Fibroblast of pulmonary artery (primary cell): ENCODE results near the gene MACC1.

Experiments used
- DNase-seq: peaks from one replicate; pipeline ENCODE4 v3.0.0-alpha.2; 2010; ENCODE audit warnings: low read depth
- H3K4me3 ChIP-seq: replicated peaks from 2 replicates; pipeline ENCODE4 v1.5.1; 2011; ENCODE audit warnings: low read depth, mild to moderate bottlenecking, control low read depth, low read length, moderate library complexity
- TF ChIP-seq, protein P1 (sequence below): IDR thresholded peaks from 2 replicates; pipeline ENCODE4 v1.5.1; 2011; ENCODE audit warnings: mild to moderate bottlenecking, control low read depth, low read length, inconsistent platforms; ENCODE audit errors: missing control alignments

MACC1 gene, protein sequence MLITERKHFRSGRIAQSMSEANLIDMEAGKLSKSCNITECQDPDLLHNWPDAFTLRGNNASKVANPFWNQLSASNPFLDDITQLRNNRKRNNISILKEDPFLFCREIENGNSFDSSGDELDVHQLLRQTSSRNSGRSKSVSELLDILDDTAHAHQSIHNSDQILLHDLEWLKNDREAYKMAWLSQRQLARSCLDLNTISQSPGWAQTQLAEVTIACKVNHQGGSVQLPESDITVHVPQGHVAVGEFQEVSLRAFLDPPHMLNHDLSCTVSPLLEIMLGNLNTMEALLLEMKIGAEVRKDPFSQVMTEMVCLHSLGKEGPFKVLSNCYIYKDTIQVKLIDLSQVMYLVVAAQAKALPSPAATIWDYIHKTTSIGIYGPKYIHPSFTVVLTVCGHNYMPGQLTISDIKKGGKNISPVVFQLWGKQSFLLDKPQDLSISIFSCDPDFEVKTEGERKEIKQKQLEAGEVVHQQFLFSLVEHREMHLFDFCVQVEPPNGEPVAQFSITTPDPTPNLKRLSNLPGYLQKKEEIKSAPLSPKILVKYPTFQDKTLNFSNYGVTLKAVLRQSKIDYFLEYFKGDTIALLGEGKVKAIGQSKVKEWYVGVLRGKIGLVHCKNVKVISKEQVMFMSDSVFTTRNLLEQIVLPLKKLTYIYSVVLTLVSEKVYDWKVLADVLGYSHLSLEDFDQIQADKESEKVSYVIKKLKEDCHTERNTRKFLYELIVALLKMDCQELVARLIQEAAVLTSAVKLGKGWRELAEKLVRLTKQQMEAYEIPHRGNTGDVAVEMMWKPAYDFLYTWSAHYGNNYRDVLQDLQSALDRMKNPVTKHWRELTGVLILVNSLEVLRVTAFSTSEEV

DNA sequence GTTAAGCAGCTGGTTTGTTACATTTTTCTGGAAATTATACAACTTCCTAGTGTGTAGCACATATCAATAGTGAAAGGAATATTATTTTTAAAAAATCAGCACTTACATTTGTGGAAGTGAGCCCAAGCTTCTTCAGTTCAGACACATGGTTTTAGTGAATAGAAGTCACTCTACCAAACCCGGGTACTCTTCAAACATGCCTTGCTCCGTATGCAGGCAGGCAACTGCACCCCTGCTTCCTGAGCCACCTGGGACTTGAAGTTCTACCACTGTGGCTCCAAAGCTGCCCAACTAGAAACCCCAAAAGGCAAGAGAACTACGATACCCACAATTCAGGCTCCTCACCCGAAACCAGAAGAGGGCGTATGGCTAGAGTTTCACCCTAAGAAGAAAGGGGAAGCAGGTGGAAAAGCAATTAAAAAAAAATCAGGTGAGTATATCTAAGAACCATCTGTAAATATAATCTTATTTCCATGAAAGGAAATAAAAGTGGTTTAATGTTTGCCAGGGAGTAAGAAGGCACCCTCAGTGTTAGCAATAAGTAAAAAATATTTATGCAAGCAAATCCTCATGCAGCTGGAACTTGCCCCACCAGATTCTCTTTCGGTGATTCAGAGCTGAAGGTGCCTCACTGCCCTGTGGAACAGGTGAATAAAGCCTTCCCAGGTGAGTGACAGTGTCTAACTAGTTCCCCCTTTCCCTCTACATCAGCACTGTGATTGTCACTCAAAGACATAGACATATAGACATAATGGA lies at the start of gene MACC1:
TSS of gene MACC1 (minus strand) at position 192 of the 756 bp plus-strand sequence. CDS start 55,522 bp downstream, outside the sequence.
- H3K4me3 ChIP-seq: no peak within 1 kb of the TSS
- TF ChIP-seq, protein P1, sequence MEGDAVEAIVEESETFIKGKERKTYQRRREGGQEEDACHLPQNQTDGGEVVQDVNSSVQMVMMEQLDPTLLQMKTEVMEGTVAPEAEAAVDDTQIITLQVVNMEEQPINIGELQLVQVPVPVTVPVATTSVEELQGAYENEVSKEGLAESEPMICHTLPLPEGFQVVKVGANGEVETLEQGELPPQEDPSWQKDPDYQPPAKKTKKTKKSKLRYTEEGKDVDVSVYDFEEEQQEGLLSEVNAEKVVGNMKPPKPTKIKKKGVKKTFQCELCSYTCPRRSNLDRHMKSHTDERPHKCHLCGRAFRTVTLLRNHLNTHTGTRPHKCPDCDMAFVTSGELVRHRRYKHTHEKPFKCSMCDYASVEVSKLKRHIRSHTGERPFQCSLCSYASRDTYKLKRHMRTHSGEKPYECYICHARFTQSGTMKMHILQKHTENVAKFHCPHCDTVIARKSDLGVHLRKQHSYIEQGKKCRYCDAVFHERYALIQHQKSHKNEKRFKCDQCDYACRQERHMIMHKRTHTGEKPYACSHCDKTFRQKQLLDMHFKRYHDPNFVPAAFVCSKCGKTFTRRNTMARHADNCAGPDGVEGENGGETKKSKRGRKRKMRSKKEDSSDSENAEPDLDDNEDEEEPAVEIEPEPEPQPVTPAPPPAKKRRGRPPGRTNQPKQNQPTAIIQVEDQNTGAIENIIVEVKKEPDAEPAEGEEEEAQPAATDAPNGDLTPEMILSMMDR: no peak

DNA sequence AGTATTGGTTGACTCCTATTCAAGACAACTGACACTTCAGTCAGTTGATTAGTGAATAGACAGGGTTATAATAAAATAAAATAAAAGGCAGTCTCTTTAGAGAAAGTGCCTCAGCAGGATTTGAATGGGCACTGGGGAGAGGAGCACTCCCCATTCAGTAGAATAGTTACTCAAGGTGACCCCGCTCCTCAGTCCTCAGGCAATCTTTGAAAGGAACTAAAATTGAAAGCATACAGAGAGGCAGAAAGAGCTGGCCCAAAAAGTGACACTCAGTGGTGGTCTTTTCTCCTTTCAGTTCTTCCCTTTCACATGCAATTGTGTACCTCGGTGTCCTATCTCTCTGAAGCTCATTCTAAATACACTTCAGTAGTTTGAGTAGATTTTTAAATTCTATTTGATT lies 47.4 kb upstream of the MACC1 start:
- TF ChIP-seq, protein P1: no peak
- no peak for DNase-seq
- H3K4me3 ChIP-seq: no peak overlapping the region

More for the DNA sequence above, at the start of gene MACC1:
- DNase-seq: no peak

DNA sequence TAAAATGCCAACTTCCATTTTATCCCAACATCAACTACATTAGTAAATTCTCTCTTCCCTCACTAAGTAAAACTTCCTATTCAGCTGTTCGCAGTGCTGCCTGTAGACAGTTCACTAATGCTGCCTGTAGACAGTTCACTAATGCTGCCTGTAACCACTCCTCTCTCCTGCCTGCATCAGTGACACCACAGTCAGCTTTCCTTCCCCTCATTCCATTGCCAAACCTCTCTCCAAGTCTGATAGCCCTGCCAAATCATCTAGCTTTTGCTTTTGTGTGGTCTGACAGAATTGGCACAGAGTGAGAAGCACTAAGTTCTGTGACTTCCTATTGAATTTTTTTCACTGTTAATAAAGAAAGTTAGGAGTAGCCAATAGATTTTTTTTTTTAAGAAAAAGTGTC lies 43.0 kb upstream of the MACC1 start:
- no peak overlapping the region for H3K4me3 ChIP-seq
- TF ChIP-seq, protein P1: no peak
- DNase-seq: peak; percentile 87

DNA sequence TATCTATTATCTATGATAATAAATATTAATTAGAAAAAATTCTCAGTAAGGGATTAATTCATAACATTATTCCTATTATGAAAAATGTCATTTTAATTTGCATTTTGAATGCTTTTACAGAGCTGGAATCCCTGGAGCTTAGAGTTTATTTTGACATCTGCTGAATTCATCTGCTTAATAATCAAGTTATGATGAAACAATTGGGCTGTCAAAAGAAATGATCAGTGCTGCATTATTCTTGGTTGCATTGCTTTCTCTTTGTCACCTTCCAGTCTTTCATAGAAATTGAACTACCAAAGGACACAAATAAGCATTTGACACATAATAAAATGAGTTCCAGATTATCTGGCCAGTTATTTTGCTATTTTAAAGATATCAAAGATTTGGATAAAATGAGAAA lies 40.0 kb upstream of the MACC1 start:
- DNase-seq: no peak
- TF ChIP-seq, protein P1: no peak
- H3K4me3 ChIP-seq: no peak overlapping the region

DNA sequence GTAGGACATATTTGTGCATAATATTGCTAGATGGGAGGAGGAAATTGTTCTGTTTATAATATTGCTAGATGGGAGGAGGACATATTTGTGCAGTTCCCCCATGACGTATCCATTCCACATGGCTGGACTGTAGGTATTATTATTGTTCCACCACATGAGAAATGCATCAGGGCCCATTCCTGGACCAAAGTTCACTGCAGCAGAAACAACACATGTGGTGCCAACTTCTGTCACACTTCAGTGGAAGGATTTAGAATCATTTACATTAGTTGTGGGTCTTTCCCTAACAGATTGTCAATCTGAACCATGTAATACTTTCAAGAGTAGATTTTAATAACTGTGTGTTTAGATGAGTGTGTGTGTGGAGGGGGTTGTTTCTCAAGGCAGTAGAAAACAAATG lies 32.7 kb upstream of the MACC1 start:
- no peak for DNase-seq
- TF ChIP-seq, protein P1: no peak
- H3K4me3 ChIP-seq: no peak overlapping the region

DNA sequence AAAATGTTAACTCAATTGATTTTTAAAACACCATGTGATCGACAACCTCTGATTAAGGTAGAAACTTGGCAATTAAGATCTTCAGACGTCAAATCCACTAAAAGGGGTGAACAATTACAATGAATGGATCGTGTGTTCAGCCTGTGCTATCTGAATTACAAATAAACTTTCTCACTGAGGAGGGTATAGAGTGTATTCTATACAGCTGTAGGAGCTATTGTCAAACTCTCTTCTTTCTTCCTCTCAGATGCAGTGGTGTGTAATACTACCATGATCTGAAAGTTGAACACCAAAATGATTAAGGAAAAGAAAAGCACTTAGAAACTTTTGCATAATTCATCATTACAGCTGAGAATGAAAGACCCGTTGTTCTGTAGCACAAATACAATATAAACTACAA lies 32.2 kb upstream of the MACC1 start:
- H3K4me3 ChIP-seq: no peak overlapping the region
- TF ChIP-seq, protein P1: no peak
- no peak for DNase-seq
